ENCODE data around the gene PPP2R5D.

DNA sequence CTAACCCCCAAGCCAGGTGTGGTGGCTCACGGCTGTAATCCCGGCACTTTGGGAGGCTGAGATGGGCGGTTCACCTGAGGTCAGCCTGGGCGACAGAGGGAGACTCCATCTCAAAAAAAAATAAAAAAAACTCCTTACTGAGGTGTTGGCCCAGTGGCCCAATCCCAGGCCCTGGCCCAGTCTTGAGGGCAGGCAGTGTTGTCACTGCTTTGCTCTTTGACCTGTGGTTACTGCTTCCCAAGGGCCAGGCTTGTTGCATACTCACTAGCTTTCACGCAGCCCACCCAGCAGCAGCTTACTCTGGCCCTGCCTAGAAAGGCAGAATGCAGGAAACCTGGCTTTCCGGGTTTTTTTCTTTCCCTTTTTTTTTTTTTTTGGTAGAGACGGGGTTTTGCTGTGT is 41.9 kb upstream of the PPP2R5D start:
- TF ChIP-seq POLR2A (IDR thresholded peaks at IDR 0.05; ENCODE audit: low read length) (no peak), GATA1 (IDR thresholded peaks at IDR 0.05; ENCODE audit: low read depth, low read length) (no peak)

Data from erythroblast (primary cell).